ENCODE measurements around the gene STON2.

DNA sequence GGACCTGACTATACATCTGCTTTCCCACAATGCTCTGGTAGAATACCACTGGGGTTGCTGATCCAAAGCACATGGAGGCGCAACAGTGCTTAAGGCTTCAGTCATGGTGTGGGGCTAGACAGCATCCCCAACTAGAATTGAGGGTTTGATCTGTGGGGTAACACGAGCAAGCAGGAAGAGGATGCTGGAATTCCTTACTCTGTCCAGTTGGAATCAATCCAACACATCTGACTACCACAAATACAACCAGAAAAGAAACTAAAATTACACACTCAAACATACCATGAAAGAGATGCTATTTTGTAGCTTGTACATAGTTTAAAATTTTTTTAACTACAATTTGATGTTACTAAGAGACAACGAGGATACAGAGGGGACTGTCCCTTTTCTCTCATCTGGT lies 138.9 kb downstream of the STON2 start:
- TF ChIP-seq, protein P1, sequence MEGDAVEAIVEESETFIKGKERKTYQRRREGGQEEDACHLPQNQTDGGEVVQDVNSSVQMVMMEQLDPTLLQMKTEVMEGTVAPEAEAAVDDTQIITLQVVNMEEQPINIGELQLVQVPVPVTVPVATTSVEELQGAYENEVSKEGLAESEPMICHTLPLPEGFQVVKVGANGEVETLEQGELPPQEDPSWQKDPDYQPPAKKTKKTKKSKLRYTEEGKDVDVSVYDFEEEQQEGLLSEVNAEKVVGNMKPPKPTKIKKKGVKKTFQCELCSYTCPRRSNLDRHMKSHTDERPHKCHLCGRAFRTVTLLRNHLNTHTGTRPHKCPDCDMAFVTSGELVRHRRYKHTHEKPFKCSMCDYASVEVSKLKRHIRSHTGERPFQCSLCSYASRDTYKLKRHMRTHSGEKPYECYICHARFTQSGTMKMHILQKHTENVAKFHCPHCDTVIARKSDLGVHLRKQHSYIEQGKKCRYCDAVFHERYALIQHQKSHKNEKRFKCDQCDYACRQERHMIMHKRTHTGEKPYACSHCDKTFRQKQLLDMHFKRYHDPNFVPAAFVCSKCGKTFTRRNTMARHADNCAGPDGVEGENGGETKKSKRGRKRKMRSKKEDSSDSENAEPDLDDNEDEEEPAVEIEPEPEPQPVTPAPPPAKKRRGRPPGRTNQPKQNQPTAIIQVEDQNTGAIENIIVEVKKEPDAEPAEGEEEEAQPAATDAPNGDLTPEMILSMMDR (IDR thresholded peaks at IDR 0.05), result no peak
- TF ChIP-seq POLR2A (IDR thresholded peaks at IDR 0.05), result no peak
